GM21723 (cell line): ENCODE measurements around the gene CEP97.
"Not testable (repeated sequence)": the region's sequence is repeated elsewhere in the genome, so short reads cannot be mapped to it uniquely, and the experiment has no call there.

Experiments used
- ATAC-seq: cut with Tn5 transposase; IDR thresholded peaks from one replicate; pipeline ENCODE4 v1.9.1; 2021; ENCODE audit warnings: mild to moderate bottlenecking, moderate library complexity; ENCODE audit not compliant: unreplicated experiment

The CEP97 gene

DNA sequence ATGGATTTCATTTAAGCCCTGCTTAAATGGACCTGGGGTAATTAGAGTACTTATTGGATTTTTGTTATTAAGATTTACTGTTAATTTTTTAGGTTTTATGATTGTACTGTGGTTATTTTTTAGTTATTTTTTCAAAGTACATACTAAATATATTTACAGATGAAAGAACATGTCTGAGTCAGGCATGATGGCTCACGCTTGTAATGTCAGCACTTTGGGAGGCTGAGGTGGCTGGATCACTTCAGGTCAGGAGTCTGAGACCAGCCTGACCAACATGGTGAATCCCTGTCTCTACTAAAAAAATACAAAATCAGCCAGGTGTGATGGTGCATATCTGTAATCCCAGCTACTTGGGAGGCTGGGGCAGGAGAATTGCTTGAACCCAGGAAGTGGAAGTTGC lies 21.7 kb upstream of the CEP97 start:
- no peak for ATAC-seq

DNA sequence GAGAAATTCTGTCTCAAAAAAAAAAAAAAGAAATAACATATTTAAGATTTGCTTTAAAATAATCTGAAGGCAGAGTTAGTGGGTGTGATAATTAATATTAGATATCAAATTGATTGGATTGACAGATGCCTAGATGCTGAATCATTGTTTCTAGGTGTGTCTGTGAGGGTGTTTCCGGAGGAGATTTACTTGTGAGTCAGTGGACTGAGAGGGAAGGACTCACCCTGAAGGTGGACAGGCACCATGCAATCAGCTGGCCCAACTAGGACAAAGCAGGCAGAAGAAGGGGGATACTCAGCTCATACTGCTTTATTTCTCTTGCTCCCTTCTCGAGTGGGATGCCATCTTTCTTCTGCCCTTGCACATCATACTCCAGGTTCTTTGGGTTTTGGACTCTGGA lies 21.2 kb upstream of the CEP97 start:
- no peak for ATAC-seq

DNA sequence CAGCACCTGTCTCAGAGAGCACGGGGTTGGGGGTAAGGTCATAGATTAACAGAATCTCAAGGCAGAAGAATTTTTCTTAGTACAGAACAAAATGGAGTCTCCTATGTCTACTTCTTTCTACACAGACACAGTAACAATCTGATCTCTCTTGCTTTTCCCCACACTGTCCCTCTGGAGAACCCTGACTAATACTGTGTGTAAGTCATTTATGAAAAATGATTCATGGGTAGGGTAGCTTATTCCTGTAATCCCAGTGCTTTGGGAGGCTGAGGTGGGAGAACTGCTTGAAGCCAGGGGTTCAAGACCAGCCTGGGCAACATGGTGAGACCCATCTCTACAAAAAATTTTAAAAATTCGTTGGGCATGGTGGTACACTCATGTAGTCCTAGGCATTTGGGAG lies 19.8 kb upstream of the CEP97 start:
- ATAC-seq: not testable (repeated sequence)

DNA sequence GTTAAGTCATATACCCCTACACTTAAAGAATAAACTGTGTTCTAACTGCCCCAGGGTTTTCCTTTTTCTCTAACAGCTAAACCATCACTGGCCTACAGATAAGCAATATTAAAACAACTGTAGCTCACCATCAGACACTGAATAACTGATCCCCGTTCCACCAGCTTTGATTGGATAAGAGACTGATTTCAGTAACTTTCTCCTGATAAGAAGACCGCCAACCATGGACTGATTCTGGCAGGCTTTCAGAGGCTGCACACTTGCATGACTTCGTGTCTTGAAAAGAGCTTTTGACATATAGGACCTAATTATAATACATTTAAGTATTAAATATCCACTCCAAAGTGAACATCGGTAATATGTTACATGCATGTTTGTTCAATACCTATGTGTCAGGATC lies 15.3 kb upstream of the CEP97 start:
- no peak for ATAC-seq

DNA sequence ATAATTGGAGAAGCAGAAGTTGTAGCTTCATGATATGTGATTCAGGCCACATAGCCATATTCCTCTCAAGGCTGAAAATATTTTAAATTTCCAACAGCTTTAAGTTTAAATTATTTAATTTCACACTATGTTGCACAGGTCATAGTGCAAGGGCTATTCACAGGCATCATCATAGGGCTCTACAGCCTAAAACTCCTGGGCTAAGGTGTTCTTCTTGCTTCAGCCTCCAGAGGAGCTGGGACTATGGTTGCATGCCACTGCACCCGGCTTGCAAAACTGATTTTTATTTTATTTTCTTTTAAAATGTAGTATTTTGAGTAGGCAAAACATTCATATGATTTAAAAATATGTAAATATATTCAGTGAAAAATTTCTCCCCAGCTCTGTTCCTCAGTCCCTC lies 6.0 kb upstream of the CEP97 start:
- ATAC-seq: no peak

DNA sequence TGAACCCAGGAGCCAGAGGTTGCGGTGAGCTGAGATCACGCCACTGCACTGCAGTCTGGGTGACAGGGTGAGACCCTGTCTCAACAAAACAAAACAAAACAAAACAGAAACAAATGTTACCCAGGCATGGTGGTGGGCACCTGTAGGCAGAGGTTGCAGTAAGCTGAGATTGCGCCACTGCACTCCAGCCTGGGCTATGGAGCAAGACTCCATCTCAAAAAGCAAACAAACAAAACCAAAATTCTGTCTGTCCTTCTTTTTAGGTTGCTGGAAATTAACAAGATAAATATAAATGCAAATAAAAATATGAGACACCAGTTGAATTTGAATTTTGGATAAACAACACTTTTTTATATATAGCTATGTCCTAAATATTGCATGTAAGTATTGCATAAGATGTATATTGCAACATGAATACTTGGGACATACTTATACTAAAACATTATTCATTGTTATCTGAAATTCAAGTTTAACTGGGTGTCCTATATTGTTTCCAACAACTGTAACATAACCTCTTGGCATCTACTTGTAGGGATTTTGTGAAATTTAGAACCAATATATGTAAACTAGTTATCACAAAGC lies 4.7 kb upstream of the CEP97 start:
- ATAC-seq: no peak

DNA sequence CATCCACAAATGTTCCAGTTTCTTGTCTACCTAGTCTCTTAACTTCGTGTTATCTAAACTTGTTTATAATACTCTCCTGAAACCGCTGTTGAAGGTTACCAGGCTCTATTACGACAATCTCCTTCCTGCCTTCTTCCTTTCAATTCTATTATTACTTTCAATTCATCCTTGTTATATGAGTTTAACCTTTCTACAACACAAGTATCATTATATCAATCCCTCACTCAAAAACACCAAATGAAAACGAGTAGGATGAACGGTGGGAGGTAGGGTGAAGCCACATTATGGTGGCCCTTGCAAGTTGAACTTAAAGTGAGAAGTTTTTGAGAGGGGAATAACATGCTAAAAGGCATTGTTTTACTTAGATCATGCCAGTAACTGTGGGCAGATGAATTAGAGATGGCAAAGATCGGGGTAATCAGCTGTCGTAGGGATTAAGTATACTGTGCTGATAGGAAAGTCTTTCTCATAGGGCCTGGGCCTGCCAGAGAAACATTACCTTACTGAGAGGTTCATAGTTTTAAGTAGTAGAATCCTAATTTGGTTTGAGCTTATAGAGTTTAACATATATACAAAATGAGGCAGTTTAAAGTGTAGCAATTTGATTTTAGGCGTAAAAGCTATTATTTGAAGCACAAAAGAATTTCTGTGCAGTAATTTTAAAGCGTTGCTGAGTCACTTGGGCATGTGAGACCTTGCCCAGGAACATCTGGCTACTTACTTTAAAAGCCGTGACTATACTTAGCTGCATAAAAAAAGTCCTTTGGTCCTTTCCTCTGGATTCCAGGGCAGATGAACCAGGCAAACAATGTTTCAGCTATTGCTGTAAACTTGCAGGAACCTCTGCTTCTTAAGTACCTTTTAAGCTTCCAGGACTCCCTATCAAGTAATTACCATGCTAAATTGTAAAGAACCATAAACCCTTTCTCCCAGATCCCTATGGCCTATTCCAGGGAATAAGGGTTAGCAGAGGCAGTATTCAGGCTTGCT lies 3.3 kb upstream of the CEP97 start:
- no peak for ATAC-seq

DNA sequence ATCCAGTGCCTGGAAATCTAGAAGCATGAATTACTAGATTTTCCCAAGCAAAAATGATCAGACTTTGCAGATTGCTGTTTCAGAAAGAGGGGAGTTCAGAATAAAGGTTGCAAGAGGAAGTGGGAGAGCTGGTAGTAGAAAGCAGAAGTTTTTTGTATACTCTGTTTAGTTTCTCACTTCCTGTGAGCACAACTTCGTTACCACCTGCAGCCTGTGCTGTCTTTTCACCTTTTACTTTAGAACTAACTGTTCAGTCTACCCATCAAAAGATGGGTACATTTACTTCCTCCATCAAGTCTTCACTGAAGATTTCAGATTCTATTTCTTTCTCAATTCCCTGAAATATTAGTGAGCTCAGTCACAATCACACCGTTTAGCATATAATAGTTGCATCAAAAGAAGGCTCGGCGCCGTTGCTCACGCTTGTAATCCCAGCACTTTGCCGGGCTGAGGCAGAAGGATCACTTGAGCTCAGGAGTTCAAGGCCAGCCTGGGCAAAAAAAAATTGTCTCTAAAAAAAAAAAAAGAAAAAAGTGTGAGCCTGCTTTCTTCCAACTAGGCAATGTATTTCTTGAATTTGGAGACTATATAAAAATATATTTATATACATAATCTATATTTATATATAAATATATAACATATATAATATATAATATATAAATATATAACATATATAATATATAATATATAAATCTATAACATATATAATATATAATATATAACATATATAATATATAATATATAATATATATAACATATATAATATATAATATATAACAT lies 1.8 kb upstream of the CEP97 start:
- peak; percentile 58 for ATAC-seq

DNA sequence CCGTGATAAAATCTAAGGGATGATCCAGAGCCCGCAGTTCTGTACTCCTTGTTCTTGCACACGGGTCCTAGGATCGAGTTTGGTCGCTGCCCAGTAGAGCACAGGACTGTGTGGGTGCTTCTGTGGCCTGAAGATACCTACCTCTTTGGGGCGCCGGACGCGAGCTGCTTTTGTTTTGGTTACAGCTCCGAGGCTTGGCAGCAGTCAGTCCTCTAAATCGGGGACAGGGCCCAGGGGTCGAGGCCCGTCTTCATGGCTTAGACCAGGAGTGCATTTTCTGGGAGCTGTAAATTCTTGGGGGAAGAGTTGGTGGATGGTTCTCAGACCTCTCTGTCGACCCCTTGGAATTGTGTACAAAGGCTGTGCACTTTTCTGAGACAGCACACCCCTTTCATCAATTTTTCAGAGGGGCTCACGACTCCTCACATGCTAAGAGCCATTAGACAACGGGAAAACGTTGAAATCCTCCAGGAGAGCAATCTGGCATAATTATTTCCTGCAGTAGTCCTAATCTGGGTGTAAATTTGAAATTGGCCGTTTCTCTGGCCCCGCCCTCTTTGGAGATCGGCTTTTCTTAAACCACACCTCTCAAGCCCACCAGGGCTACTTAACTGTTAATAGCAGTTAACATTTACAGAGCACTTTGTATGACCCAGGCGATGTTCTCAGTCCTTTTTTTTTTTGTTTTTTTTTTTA lies 928 bp downstream of the CEP97 start:
- peak; percentile 19 for ATAC-seq

DNA sequence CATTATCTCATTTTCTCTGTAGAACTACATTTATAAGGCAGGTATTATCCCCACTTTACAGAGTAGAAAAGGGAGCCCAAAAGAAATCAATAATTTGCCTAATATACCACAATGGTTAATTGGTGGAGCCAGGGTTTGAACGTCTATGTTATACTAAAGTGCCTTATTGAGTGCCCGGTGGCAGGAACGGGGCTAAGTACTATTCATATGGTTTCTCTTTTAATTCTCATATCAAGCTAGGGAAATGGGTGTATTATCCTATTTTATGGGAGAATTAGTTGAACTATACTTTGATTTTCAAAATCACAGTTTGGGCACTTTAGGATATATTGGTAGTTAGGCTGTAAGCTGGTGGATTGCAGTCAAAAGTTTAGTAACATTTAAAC lies 1.5 kb downstream of the CEP97 start:
- no peak for ATAC-seq

DNA sequence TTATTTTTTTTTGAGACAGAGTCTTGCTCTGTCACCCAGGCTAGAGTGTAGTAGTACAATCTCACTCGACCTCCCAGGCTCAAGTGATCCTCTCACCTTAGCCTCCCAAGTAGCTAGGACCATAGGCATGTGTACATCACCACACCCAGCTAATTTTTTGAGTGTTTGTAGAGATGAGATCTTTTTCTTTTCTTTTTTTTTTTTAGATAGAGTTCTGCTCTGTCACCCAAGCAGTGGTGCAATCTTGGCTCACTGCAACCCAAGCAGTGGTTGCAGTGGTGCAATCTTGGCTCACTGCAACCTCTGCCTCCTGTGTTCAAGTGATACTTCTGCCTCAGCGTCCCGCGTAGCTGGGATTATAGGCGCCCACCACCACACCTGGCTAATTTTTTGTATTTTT lies 5.2 kb downstream of the CEP97 start:
- no peak for ATAC-seq

DNA sequence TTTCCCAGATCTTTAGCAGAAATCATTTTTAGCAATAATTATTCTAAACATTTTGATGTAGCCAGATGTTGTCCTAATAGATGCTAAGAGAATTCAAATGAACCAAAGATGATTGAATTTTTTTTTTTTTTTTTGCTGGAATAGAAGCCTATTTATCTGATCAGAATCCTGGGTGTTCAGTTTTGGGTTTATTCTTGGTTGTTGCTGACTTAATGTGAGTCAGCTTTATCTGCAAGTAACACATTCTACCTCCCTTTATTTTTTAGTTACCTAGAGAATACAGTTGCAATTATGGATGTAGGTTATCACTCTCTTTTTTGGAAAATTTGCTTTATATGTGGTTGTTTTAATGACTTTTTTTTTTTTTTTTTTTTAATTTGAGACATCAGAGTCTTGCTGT lies 6.4 kb downstream of the CEP97 start:
- no peak for ATAC-seq

DNA sequence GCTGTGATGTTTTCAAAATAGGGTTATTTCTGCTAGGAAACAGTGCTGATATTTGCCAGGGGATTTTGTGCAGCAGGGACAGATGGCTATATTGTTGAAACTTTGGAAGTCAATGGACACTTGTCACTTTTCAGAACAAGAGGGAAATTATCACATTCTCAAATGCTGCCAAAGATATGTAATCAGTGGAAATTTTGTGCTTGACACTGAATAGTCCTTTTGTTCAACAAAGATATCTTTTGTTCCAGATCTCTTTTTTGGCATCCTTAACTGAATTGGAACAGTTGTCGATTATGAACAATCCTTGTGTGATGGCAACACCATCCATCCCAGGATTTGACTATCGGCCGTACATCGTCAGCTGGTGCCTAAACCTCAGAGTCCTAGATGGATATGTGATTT lies 7.8 kb downstream of the CEP97 start:
- ATAC-seq: no peak

DNA sequence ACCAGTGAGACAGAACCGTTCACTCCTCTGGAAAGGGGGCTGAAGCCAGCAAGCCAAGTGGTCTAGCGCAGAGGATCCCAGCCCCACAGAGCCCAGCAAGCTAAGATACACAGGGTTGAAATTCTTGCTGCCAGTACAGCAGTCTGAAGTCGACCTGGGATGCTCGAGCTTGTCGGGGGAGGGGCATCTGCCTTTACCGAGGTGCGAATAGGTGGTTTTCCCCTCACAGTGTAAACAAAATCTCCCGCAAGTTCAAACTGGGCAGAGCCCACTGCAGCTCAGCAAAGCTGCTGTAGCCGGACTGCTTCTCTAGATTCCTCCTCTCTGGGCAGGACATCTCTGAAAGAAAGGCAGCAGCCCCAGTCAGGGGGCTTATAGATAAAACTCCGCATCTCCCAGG lies 11.4 kb downstream of the CEP97 start:
- ATAC-seq: no peak

DNA sequence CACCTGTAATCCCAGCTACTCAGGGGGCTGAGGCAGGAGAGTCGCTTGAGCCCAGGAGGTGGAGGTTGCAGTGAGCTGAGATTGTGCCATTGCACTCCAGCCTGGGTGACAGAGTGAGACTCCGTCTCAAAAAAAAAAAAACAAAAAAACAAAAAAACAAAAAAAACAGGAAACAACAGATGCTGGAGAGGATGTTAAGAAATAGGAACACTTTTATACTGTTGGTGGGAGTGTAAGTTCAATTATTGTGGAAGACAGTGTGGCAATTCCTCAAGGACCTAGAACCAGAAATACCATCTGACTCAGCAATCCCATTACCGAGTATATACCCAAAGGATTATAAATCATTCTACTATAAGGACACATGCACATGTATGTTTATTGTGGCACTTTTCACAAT lies 17.5 kb downstream of the CEP97 start:
- ATAC-seq: not testable (repeated sequence)

DNA sequence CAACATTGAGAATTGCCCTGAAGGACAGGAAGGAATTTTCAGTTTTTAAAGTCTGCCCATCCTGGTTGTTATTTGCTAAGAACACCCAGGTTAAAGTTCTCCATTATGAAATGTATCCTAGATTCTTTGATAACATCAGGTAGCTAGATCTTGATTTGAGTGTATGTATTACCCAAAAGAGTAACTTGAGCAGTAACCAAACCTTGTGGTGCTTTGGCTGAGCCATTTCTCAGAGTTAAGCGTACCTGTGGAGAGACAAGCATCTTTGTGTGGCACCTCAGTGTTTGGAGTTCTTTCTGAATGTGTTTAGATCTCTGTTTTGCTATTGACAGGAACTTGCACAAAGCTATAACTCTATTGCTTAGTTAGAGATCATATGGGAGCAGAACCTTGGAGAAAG lies 20.4 kb downstream of the CEP97 start:
- no peak for ATAC-seq

DNA sequence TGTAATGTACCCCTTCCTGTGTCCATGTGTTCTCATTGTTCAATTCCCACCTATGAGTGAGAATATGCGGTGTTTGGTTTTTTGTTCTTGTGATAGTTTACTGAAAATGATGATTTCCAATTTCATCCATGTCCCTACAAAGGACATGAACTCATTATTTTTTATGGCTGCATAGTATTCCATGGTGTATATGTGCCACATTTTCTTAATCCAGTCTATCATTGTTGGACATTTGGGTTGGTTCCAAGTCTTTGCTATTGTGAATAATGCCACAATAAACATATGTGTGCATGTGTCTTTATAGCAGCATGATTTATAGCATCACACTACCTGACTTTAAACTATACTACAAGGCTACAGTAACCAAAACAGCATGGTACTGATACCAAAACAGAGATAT lies 21.5 kb downstream of the CEP97 start:
- ATAC-seq: not testable (repeated sequence)

DNA sequence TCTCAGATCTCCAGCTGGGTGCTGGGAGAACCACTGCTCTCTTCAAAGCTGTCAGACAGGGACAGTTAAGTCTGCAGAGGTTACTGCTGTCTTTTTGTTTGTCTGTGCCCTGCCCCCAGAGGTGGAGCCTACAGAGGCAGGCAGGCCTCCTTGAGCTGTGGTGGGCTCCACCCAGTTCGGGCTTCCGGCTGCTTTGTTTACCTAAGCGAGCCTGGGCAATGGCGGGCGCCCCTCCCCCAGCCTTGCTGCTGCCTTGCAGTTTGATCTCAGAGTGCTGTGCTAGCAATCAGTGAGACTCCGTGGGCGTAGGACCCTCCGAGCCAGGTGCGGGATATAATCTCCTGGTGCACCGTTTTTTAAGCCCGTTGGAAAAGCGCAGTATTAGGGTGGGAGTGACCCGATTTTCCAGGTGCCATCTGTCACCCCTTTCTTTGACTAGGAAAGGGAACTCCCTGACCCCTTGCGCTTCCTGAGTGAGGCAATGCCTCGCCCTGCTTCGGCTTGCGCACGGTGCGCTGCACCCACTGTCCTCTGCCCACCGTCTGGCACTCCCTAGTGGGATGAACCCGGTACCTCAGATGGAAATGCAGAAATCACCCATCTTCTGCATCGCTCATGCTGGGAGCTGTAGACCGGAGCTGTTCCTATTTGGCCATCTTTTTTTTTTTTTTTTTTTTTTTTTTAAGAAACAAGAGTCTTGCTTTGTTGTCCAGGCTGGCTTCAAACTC lies 29.1 kb downstream of the CEP97 start:
- not testable (repeated sequence) for ATAC-seq

DNA sequence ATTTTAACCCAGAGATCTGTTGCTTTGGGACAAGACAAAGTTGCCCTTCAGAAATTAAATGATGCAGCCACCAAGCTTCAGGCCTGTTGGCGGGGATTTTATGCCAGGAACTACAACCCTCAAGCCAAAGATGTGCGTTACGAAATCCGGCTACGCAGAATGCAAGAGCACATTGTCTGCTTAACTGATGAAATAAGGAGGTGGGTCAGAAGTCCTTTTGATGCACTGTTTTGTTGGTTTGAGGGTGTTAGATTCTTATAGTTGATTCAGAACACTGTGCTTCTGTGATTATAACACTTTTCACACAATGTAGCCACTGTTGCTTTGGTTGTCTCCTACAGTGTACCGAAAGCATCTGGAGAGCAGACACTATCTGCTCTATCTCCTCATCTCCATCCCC lies 33.8 kb downstream of the CEP97 start:
- ATAC-seq: no peak

DNA sequence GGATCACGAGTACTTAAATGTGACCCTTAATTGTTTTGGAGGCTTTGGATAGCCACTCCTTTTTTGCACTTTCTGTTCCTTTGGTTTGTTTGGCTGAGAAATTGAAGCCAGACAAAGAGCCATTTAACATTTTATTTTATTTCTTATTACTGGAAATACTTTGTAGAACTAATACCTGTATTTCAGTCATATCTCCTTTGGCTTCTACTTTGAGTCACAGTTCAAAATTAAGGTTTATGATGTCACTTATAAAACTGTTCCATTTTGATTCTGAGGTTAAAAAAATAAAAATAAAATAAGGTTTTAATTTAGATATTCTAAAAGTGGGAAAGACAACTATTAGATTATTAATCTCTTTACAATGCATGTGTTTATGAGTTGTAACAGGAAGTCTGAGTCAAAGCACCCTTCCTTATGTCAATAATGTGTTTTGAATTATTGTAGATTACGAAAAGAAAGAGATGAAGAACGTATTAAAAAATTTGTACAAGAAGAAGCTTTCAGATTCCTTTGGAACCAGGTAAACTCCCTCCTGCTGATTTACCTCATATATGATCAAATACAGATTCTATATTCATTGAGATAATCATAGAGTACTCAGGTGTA lies 37.7 kb downstream of the CEP97 start:
- ATAC-seq: no peak
